T-helper 2 cell treated with Interferon-gamma antibody and Interleukin-4, amounts not matched to agents 5 μg/mL and 100 μg/mL, for 36 hours (primary cell): Measurements from ENCODE around the gene WWC2.

Experiments used
- DNase-seq: peaks from one replicate; pipeline ENCODE4 v3.0.0; 2021; ENCODE audit warnings: low spot score
- H3K27ac Mint-ChIP-seq: one replicate; pipeline ENCODE4 v1.8.0; 2021; ENCODE audit warnings: mild to moderate bottlenecking, mixed read lengths
- H3K27me3 Mint-ChIP-seq: one replicate; pipeline ENCODE4 v1.8.0; 2021; ENCODE audit warnings: low read depth, mixed read lengths
- H3K36me3 Mint-ChIP-seq: one replicate; pipeline ENCODE4 v1.8.0; 2021; ENCODE audit warnings: low read depth, mixed read lengths
- H3K4me1 Mint-ChIP-seq: one replicate; pipeline ENCODE4 v1.8.0; 2021; ENCODE audit warnings: low read depth, mixed read lengths
- H3K4me3 Mint-ChIP-seq: one replicate; pipeline ENCODE4 v1.8.0; 2022; ENCODE audit warnings: mild to moderate bottlenecking, moderate library complexity, mixed read lengths
- H3K9me3 Mint-ChIP-seq: one replicate; pipeline ENCODE4 v1.8.0; 2021; ENCODE audit warnings: mixed read lengths

WWC2 gene

DNA sequence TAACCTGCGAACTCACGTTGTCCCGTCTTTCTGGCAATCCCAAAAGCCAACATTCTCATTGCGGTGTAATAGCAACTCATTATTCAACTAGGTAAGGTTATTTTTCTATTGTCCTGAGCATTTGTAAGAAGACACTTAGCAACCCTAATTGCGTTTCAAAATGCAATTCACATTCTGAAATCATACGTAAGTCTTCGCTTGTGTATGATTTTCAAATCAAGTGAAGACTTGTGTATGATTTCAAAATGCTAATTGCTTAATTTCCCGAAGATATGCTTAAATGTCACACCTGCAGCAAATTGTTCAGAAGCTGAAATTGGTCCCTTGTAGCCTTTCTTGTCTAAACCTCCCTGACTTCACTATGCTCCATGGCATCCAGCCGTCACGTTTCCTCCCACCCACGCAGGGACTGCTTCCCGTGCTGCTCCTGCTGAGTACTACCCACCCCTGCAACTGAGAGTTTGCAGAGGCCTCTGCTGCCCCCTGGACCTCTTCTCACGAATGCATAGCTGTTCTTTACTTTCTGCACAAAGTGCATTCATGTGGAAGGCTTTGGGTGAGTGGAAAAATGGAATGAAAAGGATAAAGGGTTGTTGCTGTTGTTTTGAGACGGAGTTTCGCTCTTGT lies 264.0 kb downstream of the WWC2 start:
- H3K4me1 Mint-ChIP-seq = no peaks in the 10 kb centered on the region
- DNase-seq = no peak
- no peak overlapping the region for H3K4me3 Mint-ChIP-seq
- no peaks in the 10 kb centered on the region for H3K9me3 Mint-ChIP-seq
- no peaks in the 10 kb centered on the region for H3K27me3 Mint-ChIP-seq
- no peak overlapping the region for H3K27ac Mint-ChIP-seq
- H3K36me3 Mint-ChIP-seq = no peaks in the 10 kb centered on the region

DNA sequence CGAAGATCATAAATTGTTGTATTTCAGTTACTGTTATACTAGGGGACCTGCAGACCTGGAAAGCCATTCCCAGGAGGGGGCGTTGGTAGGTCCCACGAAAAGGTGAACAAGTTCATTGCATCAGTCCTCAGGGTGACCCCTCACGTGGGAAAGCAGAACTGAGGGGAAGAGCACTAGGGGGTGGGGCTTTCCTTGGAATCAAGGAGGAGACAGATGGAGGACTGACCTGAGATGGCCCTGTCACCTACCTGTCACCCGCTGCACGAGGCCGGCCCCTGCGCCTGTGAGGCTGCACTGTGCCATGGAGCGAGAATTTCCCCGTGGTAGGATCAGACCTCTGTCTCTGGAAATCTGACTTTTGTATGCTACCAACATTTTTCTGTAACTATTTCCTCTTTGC lies 265.0 kb downstream of the WWC2 start:
- H3K27me3 Mint-ChIP-seq = no peaks in the 10 kb centered on the region
- no peak overlapping the region for H3K27ac Mint-ChIP-seq
- H3K9me3 Mint-ChIP-seq = no peaks in the 10 kb centered on the region
- H3K4me3 Mint-ChIP-seq = no peak overlapping the region
- no peaks in the 10 kb centered on the region for H3K4me1 Mint-ChIP-seq
- DNase-seq = no peak
- no peaks in the 10 kb centered on the region for H3K36me3 Mint-ChIP-seq

DNA sequence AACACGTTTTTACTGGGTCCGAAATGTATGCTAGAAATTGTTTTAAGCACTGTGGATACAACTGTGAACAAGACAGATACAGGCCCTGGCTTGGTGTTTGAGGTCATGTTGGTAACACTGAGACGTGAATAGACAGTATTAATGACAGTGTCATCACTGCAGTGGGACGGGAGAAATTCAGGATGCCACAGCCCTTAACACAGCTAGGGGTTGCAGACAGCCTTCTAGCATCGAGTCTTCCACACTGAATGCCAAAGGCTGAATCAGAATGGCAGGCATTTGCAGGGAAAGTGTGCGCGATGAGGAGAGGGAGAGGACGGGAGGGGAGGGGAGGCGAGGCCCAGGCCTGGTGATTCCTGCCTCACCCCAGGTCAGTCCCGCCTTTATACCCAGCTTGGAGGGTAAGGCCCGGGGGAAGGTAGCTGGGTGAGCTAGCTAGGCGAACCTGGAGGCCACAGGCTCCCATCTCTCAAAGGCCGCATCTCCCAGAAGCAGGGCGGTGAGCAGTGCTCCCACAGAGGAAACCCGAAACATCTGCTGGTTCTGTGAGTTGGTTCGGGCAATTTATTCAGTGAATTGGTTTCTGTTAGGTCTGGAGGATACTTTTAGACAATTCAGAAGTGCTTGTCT lies 267.3 kb downstream of the WWC2 start:
- Mint-ChIP-seq H3K9me3 (no peaks in the 10 kb centered on the region), H3K4me3 (no peak overlapping the region), H3K27ac (no peak overlapping the region), H3K27me3 (no peaks in the 10 kb centered on the region), H3K4me1 (no peaks in the 10 kb centered on the region), H3K36me3 (no peaks in the 10 kb centered on the region)
- DNase-seq = no peak

DNA sequence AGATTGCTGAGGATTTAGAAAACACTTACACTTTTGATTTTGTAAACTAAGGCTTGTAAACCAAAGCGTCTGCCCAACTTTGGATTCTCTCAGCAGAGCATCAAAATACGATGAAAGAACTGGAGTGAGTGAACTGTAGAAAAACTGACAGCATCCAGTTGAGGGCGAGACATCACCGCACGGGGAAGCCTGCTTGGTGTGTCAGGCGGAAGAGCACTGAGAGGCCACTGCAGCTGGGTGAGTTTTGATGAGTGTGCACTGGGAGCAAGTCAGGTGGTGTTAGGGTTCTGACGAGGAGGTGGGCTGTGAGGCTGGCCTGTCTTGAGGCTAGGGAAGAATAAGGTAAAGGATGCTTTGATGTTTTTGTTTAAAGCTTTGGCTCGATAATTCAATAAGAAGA lies 270.0 kb downstream of the WWC2 start:
- no peaks in the 10 kb centered on the region for H3K4me1 Mint-ChIP-seq

More for the DNA sequence above, 270.0 kb downstream of the WWC2 start:
- no peak overlapping the region for H3K27ac Mint-ChIP-seq
- H3K36me3 Mint-ChIP-seq = no peaks in the 10 kb centered on the region
- H3K9me3 Mint-ChIP-seq = peaks cover 10% of the 10 kb centered on the region
- no peak overlapping the region for H3K4me3 Mint-ChIP-seq
- H3K27me3 Mint-ChIP-seq = no peaks in the 10 kb centered on the region
- no peak for DNase-seq
